Astrocyte (in vitro differentiated cells and primary cell): ENCODE measurements around the gene SLC37A1. TPM values are rescaled to one million over a fixed set of nuclear protein-coding genes. Genes with fewer than 3 reads are reported as not detected.

ENCODE experiments used
- DNase-seq: peaks from one replicate; pipeline ENCODE4 v3.0.0-alpha.2; 2010; ENCODE audit warnings: low read depth
- FAIRE-seq: peaks from 2 replicates; lab custom pipeline; 2011; peaks lifted over from hg19 to GRCh38; lab: Jason Lieb, UNC
- H2AFZ ChIP-seq: 2 replicates; pipeline ENCODE4 v1.6.0; 2012; ENCODE audit warnings: low read depth, low read length, inconsistent platforms
- H3K27ac ChIP-seq: 2 replicates; pipeline ENCODE4 v1.5.1; 2011; ENCODE audit warnings: low read depth, low read length, inconsistent platforms
- H3K27me3 ChIP-seq: 2 replicates; pipeline ENCODE4 v1.6.0; 2011; ENCODE audit warnings: low read length, inconsistent platforms; ENCODE audit not compliant: insufficient read depth
- H3K36me3 ChIP-seq: 2 replicates; pipeline ENCODE4 v1.5.1; 2011; ENCODE audit warnings: low read length, inconsistent platforms; ENCODE audit not compliant: insufficient read depth
- H3K4me1 ChIP-seq: 2 replicates; pipeline ENCODE4 v1.5.1; 2011; ENCODE audit warnings: low read length, inconsistent platforms; ENCODE audit not compliant: insufficient read depth
- H3K4me2 ChIP-seq: 2 replicates; pipeline ENCODE4 v1.6.0; 2012; ENCODE audit warnings: low read length, inconsistent platforms
- H3K4me3 ChIP-seq: 2 replicates; pipeline ENCODE4 v1.5.1; 2011; ENCODE audit warnings: low read depth, mild to moderate bottlenecking, low read length, inconsistent platforms; ENCODE audit not compliant: insufficient read depth
- H3K79me2 ChIP-seq: 2 replicates; pipeline ENCODE4 v1.6.0; 2012; ENCODE audit warnings: mild to moderate bottlenecking, low read length, inconsistent platforms; ENCODE audit not compliant: insufficient read depth
- H3K9ac ChIP-seq: 2 replicates; pipeline ENCODE4 v1.6.0; 2012; ENCODE audit warnings: mild to moderate bottlenecking, low read length, inconsistent platforms
- H3K9me3 ChIP-seq: 2 replicates; pipeline ENCODE4 v1.5.1; 2012; ENCODE audit warnings: low read depth, mild to moderate bottlenecking, low read length, inconsistent platforms; ENCODE audit not compliant: insufficient read depth
- H4K20me1 ChIP-seq: 2 replicates; pipeline ENCODE4 v1.6.0; 2012; ENCODE audit warnings: low read length, inconsistent platforms; ENCODE audit not compliant: insufficient read depth
- H3K27ac Mint-ChIP-seq: one replicate; pipeline ENCODE4 v1.8.0; 2021; ENCODE audit warnings: mild to moderate bottlenecking, mixed read lengths; ENCODE audit not compliant: unreplicated experiment
- H3K27me3 Mint-ChIP-seq: one replicate; pipeline ENCODE4 v1.8.0; 2021; ENCODE audit warnings: low read depth, mixed read lengths; ENCODE audit not compliant: unreplicated experiment
- H3K36me3 Mint-ChIP-seq: one replicate; pipeline ENCODE4 v1.8.0; 2021; ENCODE audit warnings: low read depth, mixed read lengths; ENCODE audit not compliant: unreplicated experiment
- H3K4me1 Mint-ChIP-seq: one replicate; pipeline ENCODE4 v1.8.0; 2021; ENCODE audit warnings: low read depth, mixed read lengths; ENCODE audit not compliant: unreplicated experiment
- H3K4me3 Mint-ChIP-seq: one replicate; pipeline ENCODE4 v1.8.0; 2021; ENCODE audit warnings: mild to moderate bottlenecking, moderate library complexity, mixed read lengths; ENCODE audit not compliant: unreplicated experiment
- H3K9me3 Mint-ChIP-seq: one replicate; pipeline ENCODE4 v1.8.0; 2021; ENCODE audit warnings: mild to moderate bottlenecking, mixed read lengths; ENCODE audit not compliant: unreplicated experiment
- EZH2 ChIP-seq: IDR thresholded peaks from 2 replicates; pipeline ENCODE4 v1.6.1; 2012; ENCODE audit warnings: mild to moderate bottlenecking, low read length, inconsistent platforms; ENCODE audit not compliant: insufficient read depth
- total RNA-seq: library from RNA; stranded (reverse); gene quantifications from 2 replicates; pipeline ENCODE4 v1.2.1, GENCODE V29; 2021
- TF ChIP-seq, protein P1 (sequence below): IDR thresholded peaks from 2 replicates; pipeline ENCODE4 v1.5.1; 2011; ENCODE audit warnings: low read depth, mild to moderate bottlenecking, inconsistent platforms, low read length, moderate library complexity; ENCODE audit not compliant: insufficient read depth

Gene SLC37A1
- total RNA-seq, 1 donor from 2014 or later, result 6.9 TPM

DNA sequence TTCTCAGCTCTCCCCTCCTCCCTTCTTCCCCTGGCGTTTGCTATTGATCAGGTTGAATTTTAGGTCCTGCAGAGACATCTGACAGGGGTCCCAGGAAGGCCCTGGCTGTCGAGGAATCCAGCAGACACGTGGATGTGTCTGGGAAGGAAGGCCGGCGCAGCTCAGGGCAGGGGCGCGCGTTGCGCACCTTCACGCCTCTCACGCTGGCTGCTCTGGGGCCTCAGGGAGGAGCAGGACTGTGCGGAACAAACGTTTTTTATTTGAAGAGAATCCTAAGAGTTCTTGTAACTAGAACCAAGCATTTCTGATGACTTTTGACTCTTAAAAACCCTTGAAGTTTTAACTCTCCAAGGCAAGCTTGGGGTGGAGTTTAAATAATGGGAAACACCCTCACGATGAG, 54.2 kb downstream of the SLC37A1 start:
- no peak overlapping the region for H3K27ac Mint-ChIP-seq
- no peaks in the 10 kb centered on the region for H3K27me3 ChIP-seq
- H2AFZ ChIP-seq, result no peak overlapping the region
- peaks cover 19% of the 10 kb centered on the region for H3K36me3 Mint-ChIP-seq
- TF ChIP-seq, protein P1, sequence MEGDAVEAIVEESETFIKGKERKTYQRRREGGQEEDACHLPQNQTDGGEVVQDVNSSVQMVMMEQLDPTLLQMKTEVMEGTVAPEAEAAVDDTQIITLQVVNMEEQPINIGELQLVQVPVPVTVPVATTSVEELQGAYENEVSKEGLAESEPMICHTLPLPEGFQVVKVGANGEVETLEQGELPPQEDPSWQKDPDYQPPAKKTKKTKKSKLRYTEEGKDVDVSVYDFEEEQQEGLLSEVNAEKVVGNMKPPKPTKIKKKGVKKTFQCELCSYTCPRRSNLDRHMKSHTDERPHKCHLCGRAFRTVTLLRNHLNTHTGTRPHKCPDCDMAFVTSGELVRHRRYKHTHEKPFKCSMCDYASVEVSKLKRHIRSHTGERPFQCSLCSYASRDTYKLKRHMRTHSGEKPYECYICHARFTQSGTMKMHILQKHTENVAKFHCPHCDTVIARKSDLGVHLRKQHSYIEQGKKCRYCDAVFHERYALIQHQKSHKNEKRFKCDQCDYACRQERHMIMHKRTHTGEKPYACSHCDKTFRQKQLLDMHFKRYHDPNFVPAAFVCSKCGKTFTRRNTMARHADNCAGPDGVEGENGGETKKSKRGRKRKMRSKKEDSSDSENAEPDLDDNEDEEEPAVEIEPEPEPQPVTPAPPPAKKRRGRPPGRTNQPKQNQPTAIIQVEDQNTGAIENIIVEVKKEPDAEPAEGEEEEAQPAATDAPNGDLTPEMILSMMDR, result no peak
- TF ChIP-seq EZH2, result no peak
- no peak overlapping the region for H3K27ac ChIP-seq
- H3K9me3 ChIP-seq, result no peaks in the 10 kb centered on the region
- no peak overlapping the region for H3K4me3 ChIP-seq
- peaks cover 41% of the 10 kb centered on the region for H3K27me3 Mint-ChIP-seq
- H3K4me1 Mint-ChIP-seq, result no peaks in the 10 kb centered on the region
- no peaks in the 10 kb centered on the region for H4K20me1 ChIP-seq
- DNase-seq (no peak), FAIRE-seq (no peak)
- no peaks in the 10 kb centered on the region for H3K9me3 Mint-ChIP-seq
- H3K36me3 ChIP-seq, result no peaks in the 10 kb centered on the region
- H3K4me3 Mint-ChIP-seq, result no peak overlapping the region
- no peaks in the 10 kb centered on the region for H3K79me2 ChIP-seq
- H3K9ac ChIP-seq, result no peak overlapping the region
- no peaks in the 10 kb centered on the region for H3K4me1 ChIP-seq
- H3K4me2 ChIP-seq, result no peak overlapping the region

DNA sequence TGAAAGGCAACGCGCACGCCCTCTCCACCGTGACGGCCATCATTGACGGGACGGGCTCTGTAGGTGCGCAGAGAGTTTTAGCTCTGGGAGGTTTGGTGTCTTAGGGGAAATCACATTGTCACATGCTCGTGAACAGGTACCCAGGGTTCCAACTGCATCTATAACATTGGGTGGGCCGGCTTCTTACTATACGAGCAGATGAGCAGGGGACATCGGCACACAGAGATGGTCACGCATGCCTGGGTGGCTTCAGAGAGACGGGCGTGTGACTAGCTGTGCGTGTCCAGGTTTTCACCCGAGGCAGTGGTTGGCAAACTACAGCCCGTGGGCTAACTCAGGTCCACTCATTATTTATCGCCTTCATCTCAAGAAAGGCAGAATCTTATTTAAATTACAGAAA, 54.7 kb downstream of the SLC37A1 start:
- Mint-ChIP-seq H3K4me1 (no peaks in the 10 kb centered on the region), H3K36me3 (peaks cover 19% of the 10 kb centered on the region), H3K27me3 (peaks cover 40% of the 10 kb centered on the region), H3K9me3 (no peaks in the 10 kb centered on the region), H3K27ac (no peak overlapping the region), H3K4me3 (no peak overlapping the region)
- Histone ChIP-seq H3K36me3 (no peaks in the 10 kb centered on the region), H3K27me3 (no peaks in the 10 kb centered on the region), H3K79me2 (no peaks in the 10 kb centered on the region), H3K9ac (no peak overlapping the region), H2AFZ (no peak overlapping the region), H3K4me2 (no peak overlapping the region), H3K27ac (no peak overlapping the region), H3K9me3 (no peaks in the 10 kb centered on the region), H4K20me1 (no peaks in the 10 kb centered on the region), H3K4me3 (no peak overlapping the region), H3K4me1 (no peaks in the 10 kb centered on the region)
- no peak for FAIRE-seq
- TF ChIP-seq, protein P1, result no peak
- TF ChIP-seq EZH2, result no peak
- DNase-seq, result no peak

DNA sequence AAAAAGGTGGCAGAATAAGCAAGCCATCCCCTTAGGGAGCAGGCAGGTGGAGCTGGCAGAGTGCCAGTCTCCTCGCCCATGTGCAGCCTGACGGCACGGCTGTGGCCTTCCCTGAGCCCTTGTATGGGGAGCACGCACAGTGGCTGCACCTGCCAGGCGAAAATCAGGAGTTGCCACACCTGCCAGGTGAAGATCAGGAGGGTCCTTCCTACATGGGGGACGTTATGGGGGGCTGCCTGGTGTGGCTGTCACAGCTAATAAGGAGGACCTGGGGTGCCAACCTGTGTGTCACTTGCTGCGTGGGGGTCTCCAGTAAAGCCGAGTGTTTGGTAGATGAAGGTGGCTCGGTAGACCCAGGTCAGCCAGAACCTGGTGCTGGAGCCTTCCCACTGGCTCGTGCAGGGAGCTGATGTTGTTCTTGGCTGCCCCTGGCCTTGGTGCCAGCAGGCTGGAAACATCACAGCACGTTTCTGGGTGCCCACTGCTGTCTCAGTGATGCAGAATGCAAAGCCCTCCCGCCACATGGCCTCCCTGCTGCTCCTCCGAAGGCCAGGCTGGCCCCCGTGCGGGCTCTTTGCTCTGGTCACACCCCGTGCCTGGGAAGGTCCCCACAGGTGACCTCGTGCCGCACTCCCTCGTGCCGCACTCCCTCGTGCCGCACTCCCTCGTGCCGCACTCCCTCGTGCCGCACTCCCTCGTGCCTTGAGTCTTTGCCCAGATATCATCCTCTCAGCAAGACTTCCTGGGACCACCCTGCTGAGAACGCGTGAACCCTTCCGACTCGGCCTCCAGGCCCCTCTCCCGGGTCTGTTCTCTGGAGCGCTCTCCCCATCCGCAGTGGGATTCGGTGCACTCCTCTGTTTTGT, 55.4 kb downstream of the SLC37A1 start:
- H2AFZ ChIP-seq, result no peak overlapping the region
- no peak for FAIRE-seq
- Mint-ChIP-seq H3K4me3 (no peak overlapping the region), H3K9me3 (no peaks in the 10 kb centered on the region), H3K27me3 (peaks cover 35% of the 10 kb centered on the region), H3K4me1 (no peaks in the 10 kb centered on the region), H3K27ac (no peak overlapping the region), H3K36me3 (peaks cover 14% of the 10 kb centered on the region)
- no peak overlapping the region for H3K27ac ChIP-seq
- TF ChIP-seq, protein P1, result no peak
- no peak for TF ChIP-seq EZH2
- H3K9me3 ChIP-seq, result no peaks in the 10 kb centered on the region
- no peak overlapping the region for H3K9ac ChIP-seq
- no peaks in the 10 kb centered on the region for H4K20me1 ChIP-seq
- no peaks in the 10 kb centered on the region for H3K79me2 ChIP-seq
- H3K36me3 ChIP-seq, result no peaks in the 10 kb centered on the region
- no peaks in the 10 kb centered on the region for H3K27me3 ChIP-seq
- H3K4me3 ChIP-seq, result no peak overlapping the region
- no peak for DNase-seq
- no peak overlapping the region for H3K4me2 ChIP-seq
- H3K4me1 ChIP-seq, result no peaks in the 10 kb centered on the region
